SK-N-SH treated with all-trans-retinoic acid at 6 μM for 48 hours (cell line): ENCODE data around the gene PEX19.

Source experiments
- ATAC-seq: fragments of 200-7000 bp; cut with Tn5 transposase; 3 replicates; pipeline ENCODE4 v1.9.1; 2020; ENCODE audit warnings: mild to moderate bottlenecking, moderate library complexity
- ARNTL ChIP-seq: fragments of 450-650 bp; formaldehyde crosslinking; IDR thresholded peaks from 2 replicates; pipeline ENCODE4 v1.5.0; 2020; ENCODE audit warnings: low read depth, mild to moderate bottlenecking, moderate library complexity, borderline replicate concordance
- BACH2 ChIP-seq: fragments of 250-450 bp; sonication (Bioruptor Pico); IDR thresholded peaks from 2 replicates; pipeline ENCODE4 v1.9.0; 2021; ENCODE audit warnings: mild to moderate bottlenecking, borderline replicate concordance
- CREB5 ChIP-seq: fragments of 250-450 bp; sonication (Bioruptor Pico); IDR thresholded peaks from 2 replicates; pipeline ENCODE4 v1.5.1; 2020; ENCODE audit warnings: low read depth, mild to moderate bottlenecking, moderate library complexity
- CSDC2 ChIP-seq: fragments of 250-450 bp; sonication (Bioruptor Pico); IDR thresholded peaks from 2 replicates; pipeline ENCODE4 v1.5.0; 2020; ENCODE audit warnings: mild to moderate bottlenecking, moderate library complexity
- CSRNP3 ChIP-seq: fragments of 250-450 bp; sonication (Bioruptor Pico); IDR thresholded peaks from 2 replicates; pipeline ENCODE4 v1.5.1; 2021; ENCODE audit warnings: mild to moderate bottlenecking, moderate library complexity
- ESRRG ChIP-seq: fragments of 250-450 bp; sonication (Bioruptor Pico); IDR thresholded peaks from 2 replicates; pipeline ENCODE4 v1.6.1; 2021; ENCODE audit warnings: mild to moderate bottlenecking
- GLIS3 ChIP-seq: fragments of 250-450 bp; sonication (Bioruptor Pico); IDR thresholded peaks from 2 replicates; pipeline ENCODE4 v1.5.0; 2020; ENCODE audit warnings: mild to moderate bottlenecking, moderate library complexity
- ISL1 ChIP-seq: fragments of 250-450 bp; sonication (Bioruptor Pico); IDR thresholded peaks from 2 replicates; pipeline ENCODE4 v2.1.2; 2022; ENCODE audit warnings: mild to moderate bottlenecking, moderate library complexity
- OSR1 ChIP-seq: fragments of 250-450 bp; sonication (Bioruptor Pico); IDR thresholded peaks from 2 replicates; pipeline ENCODE4 v1.8.0; 2022; ENCODE audit warnings: moderate library complexity, mild to moderate bottlenecking, inconsistent platforms
- PATZ1 ChIP-seq: fragments of 250-450 bp; sonication (Bioruptor Pico); IDR thresholded peaks from 2 replicates; pipeline ENCODE4 v1.8.0; 2020; ENCODE audit warnings: mild to moderate bottlenecking, moderate library complexity, borderline replicate concordance
- POU6F1 ChIP-seq: fragments of 250-450 bp; sonication (Bioruptor Pico); IDR thresholded peaks from 2 replicates; pipeline ENCODE4 v1.8.0; 2021; ENCODE audit warnings: low read depth, mild to moderate bottlenecking, moderate library complexity, borderline replicate concordance
- PPARA ChIP-seq: fragments of 250-450 bp; sonication (Bioruptor Pico); IDR thresholded peaks from 2 replicates; pipeline ENCODE4 v1.5.0; 2020; ENCODE audit warnings: mild to moderate bottlenecking, borderline replicate concordance
- RARB ChIP-seq: fragments of 250-450 bp; sonication (Bioruptor Pico); IDR thresholded peaks from 2 replicates; pipeline ENCODE4 v1.8.0; 2021; ENCODE audit warnings: mild to moderate bottlenecking, moderate library complexity
- TCF4 ChIP-seq: fragments of 250-450 bp; sonication (Bioruptor Pico); IDR thresholded peaks from 2 replicates; pipeline ENCODE4 v1.8.0; 2021; ENCODE audit warnings: mild to moderate bottlenecking, moderate library complexity, borderline replicate concordance
- TOX ChIP-seq: fragments of 250-450 bp; sonication (Bioruptor Pico); IDR thresholded peaks from 2 replicates; pipeline ENCODE4 v1.8.0; 2021; ENCODE audit warnings: mild to moderate bottlenecking, moderate library complexity, borderline replicate concordance
- TSHZ2 ChIP-seq: fragments of 250-450 bp; sonication (Bioruptor Pico); IDR thresholded peaks from 2 replicates; pipeline ENCODE4 v1.5.0; 2020; ENCODE audit warnings: mild to moderate bottlenecking, moderate library complexity
- ZC3H10 ChIP-seq: fragments of 250-450 bp; sonication (Bioruptor Pico); IDR thresholded peaks from 2 replicates; pipeline ENCODE4 v1.5.1; 2021; ENCODE audit warnings: mild to moderate bottlenecking, moderate library complexity
- ZFP3 ChIP-seq: fragments of 250-450 bp; sonication (Bioruptor Pico); IDR thresholded peaks from 2 replicates; pipeline ENCODE4 v1.5.0; 2020; ENCODE audit warnings: mild to moderate bottlenecking, moderate library complexity
- ZFP30 ChIP-seq: fragments of 450-650 bp; formaldehyde crosslinking; IDR thresholded peaks from 2 replicates; pipeline ENCODE4 v1.5.0; 2022; ENCODE audit warnings: mild to moderate bottlenecking, moderate library complexity
- ZNF565 ChIP-seq: fragments of 450-650 bp; formaldehyde crosslinking; conservative IDR thresholded peaks from 2 replicates; pipeline ENCODE4 v1.5.0; 2020; ENCODE audit warnings: low read depth, mild to moderate bottlenecking, moderate library complexity
- ZNF70 ChIP-seq: fragments of 450-650 bp; formaldehyde crosslinking; IDR thresholded peaks from 2 replicates; pipeline ENCODE4 v1.5.0; 2020; ENCODE audit warnings: mild to moderate bottlenecking, moderate library complexity
- ZNF8 ChIP-seq: fragments of 450-650 bp; formaldehyde crosslinking; IDR thresholded peaks from 2 replicates; pipeline ENCODE4 v1.5.0; 2020; ENCODE audit warnings: mild to moderate bottlenecking, moderate library complexity

The PEX19 gene

GRCh38 chr1:160315359-160315758, 30.4 kb upstream of the PEX19 start:
- no peak for TF ChIP-seq ISL1
- no peak for TF ChIP-seq ZFP30 (CRISPR knock-in tag)
- no peak for TF ChIP-seq TOX (CRISPR knock-in tag)
- no peak for TF ChIP-seq CREB5 (CRISPR knock-in tag)
- no peak for TF ChIP-seq GLIS3 (CRISPR knock-in tag)
- TF ChIP-seq OSR1 = no peak
- TF ChIP-seq ZNF8 = no peak
- TF ChIP-seq TCF4 (CRISPR knock-in tag) = no peak
- TF ChIP-seq CSDC2 (CRISPR knock-in tag) = no peak
- TF ChIP-seq RARB (CRISPR knock-in tag) = no peak
- TF ChIP-seq POU6F1 (CRISPR knock-in tag) = no peak
- TF ChIP-seq CSRNP3 = no peak
- TF ChIP-seq ZNF565 = no peak
- TF ChIP-seq ZFP3 (CRISPR knock-in tag) = no peak
- TF ChIP-seq PATZ1 = no peak
- TF ChIP-seq ARNTL (CRISPR knock-in tag) = no peak
- no peak for TF ChIP-seq BACH2 (CRISPR knock-in tag)
- ATAC-seq = no peak

- TF ChIP-seq TCF4 (CRISPR knock-in tag) (no peak), TOX (CRISPR knock-in tag) (no peak), BACH2 (CRISPR knock-in tag) (no peak), PPARA (no peak), ARNTL (CRISPR knock-in tag) (no peak), ZNF8 (no peak), ZFP3 (CRISPR knock-in tag) (no peak), TSHZ2 (CRISPR knock-in tag) (no peak), ESRRG (CRISPR knock-in tag) (no peak), CREB5 (CRISPR knock-in tag) (no peak), ZFP30 (CRISPR knock-in tag) (no peak), POU6F1 (CRISPR knock-in tag) (no peak), CSDC2 (CRISPR knock-in tag) (no peak), ZNF70 (no peak), PATZ1 (no peak), ZC3H10 (no peak), ISL1 (no peak)
- TF ChIP-seq, all 23 proteins: peak for 0
- ATAC-seq = no peak
Observed at GRCh38 chr1:160309571-160309970, 24.6 kb upstream of the PEX19 start.
